Panc1 (cell line): Measurements from ENCODE around the gene TGFB2. TPM values are rescaled to one million over a fixed set of nuclear protein-coding genes. Genes with fewer than 3 reads are reported as not detected.

Experiments
- ATAC-seq: fragments of 200-7000 bp; cut with Tn5 transposase; 2 replicates; pipeline ENCODE4 v1.9.1; 2020; ENCODE audit warnings: mild to moderate bottlenecking, moderate library complexity
- BruUV-seq: library from RNA; stranded (reverse); fragments of 400-500 nt; replicated peaks from 2 replicates; lab custom pipeline; 2021; lab: Mats Ljungman, UMichigan
- CTCF ChIA-PET: fragments of 300-600 bp; sonication (Branson Sonifier 250); formaldehyde crosslinking; loops from one replicate; lab custom pipeline; 2022; ENCODE audit warnings: antibody characterized with exemption; lab: Charles Lee
- POLR2A ChIA-PET: fragments of 300-600 bp; sonication (Branson Sonifier 250); formaldehyde crosslinking; loops from one replicate; lab custom pipeline; 2022; ENCODE audit warnings: antibody characterized with exemption; lab: Charles Lee
- DNase-seq: peaks from one replicate; pipeline ENCODE4 v3.0.0-alpha.2; 2010; ENCODE audit warnings: low read depth, low spot score
- H3K27ac ChIP-seq: 2 replicates; pipeline ENCODE4 v1.5.1; 2011; ENCODE audit warnings: mild to moderate bottlenecking, low read length, inconsistent platforms
- H3K27me3 ChIP-seq: fragments of 200-500 bp; sonication (Bioruptor generic); 2 replicates; pipeline ENCODE4 v1.6.0; 2014; ENCODE audit warnings: low read length, inconsistent platforms; ENCODE audit not compliant: control insufficient read depth, insufficient read depth
- H3K36me3 ChIP-seq: fragments of 200-500 bp; sonication (Bioruptor generic); 2 replicates; pipeline ENCODE4 v1.5.1; 2014; ENCODE audit warnings: inconsistent platforms, mild to moderate bottlenecking, low read length, moderate library complexity; ENCODE audit not compliant: control insufficient read depth, insufficient read depth
- H3K4me1 ChIP-seq: 2 replicates; pipeline ENCODE4 v1.5.1; 2011; ENCODE audit warnings: inconsistent platforms, mild to moderate bottlenecking, low read length, moderate library complexity; ENCODE audit not compliant: control insufficient read depth, insufficient read depth
- H3K4me3 ChIP-seq, 2 experiments: 2 replicates each; pipeline ENCODE4 v1.5.1; 2011 to 2012; ENCODE audit warnings: low read depth in 2 of 2, low read length in 2 of 2, mild to moderate bottlenecking in 2 of 2, inconsistent platforms in 1 of 2, moderate library complexity in 1 of 2
- H3K9me3 ChIP-seq: fragments of 200-500 bp; sonication (Bioruptor generic); 2 replicates; pipeline ENCODE4 v1.5.1; 2014; ENCODE audit warnings: low read depth, mild to moderate bottlenecking, inconsistent platforms, low read length, moderate library complexity; ENCODE audit not compliant: control insufficient read depth, insufficient read depth
- POLR2AphosphoS5 ChIP-seq: IDR thresholded peaks from 2 replicates; pipeline ENCODE4 v1.6.1; 2012; ENCODE audit warnings: mild to moderate bottlenecking, low read depth, low read length, moderate library complexity
- SIN3A ChIP-seq: IDR thresholded peaks from 2 replicates; pipeline ENCODE4 v1.6.1; 2012; ENCODE audit warnings: low read depth, mild to moderate bottlenecking, low read length, moderate library complexity, borderline replicate concordance; ENCODE audit not compliant: insufficient read depth
- TCF7L2 ChIP-seq: IDR thresholded peaks from 2 replicates; pipeline ENCODE4 v1.6.1; 2011; ENCODE audit warnings: mild to moderate bottlenecking, low read depth, low read length, inconsistent platforms
- in situ Hi-C: cut with HindIII; loops from 2 replicates; pipeline ENCODE4 v1.10.0; 2016; ENCODE audit warnings: low sequenced_read_pairs, low pct_unique_long_range_greater_than_20kb
- intact Hi-C: fragments of 100-400 bp; cut with micrococcal nuclease; formaldehyde crosslinking; loops from one replicate; pipeline ENCODE4 v1.10.0; 2022; ENCODE audit not compliant: unreplicated experiment
- total RNA-seq: library from RNA; stranded (reverse); gene quantifications from one replicate; pipeline ENCODE4 v1.2.1, GENCODE V29; 2021; ENCODE audit not compliant: unreplicated experiment
- TF ChIP-seq, protein P1 (sequence below): fragments of 450-650 bp; IDR thresholded peaks from 2 replicates; pipeline ENCODE4 v1.5.1; 2017; ENCODE audit warnings: mild to moderate bottlenecking
- TF ChIP-seq, protein P2 (sequence below), 2 experiments: IDR thresholded peaks; 2 replicates each; pipeline ENCODE4 v1.6.1; 2011 to 2012; ENCODE audit warnings: low read depth in 2 of 2, control low read depth in 1 of 2, low read length in 1 of 2, mild to moderate bottlenecking in 1 of 2, moderate library complexity in 1 of 2; ENCODE audit not compliant: insufficient read depth in 1 of 2

TGFB2 gene
- total RNA-seq, 1 experiment from 2014 or later = 58.9 TPM

GRCh38 chr1:218490406-218490922, 145.3 kb downstream of the TGFB2 start:
- Histone ChIP-seq H3K27ac (peak overlapping the region; percentile 75; the same call in 1 of the 2 replicates), H3K4me1 (peaks cover 19% of the 10 kb centered on the region), H3K4me3 (no peak overlapping the region), H3K36me3 (no peaks in the 10 kb centered on the region), H3K27me3 (no peaks in the 10 kb centered on the region), H3K9me3 (peaks cover 2% of the 10 kb centered on the region; the same call in 1 of the 2 replicates)
- ChIA-PET CTCF (no interaction called here), POLR2A (no interaction called here)
- ATAC-seq (no peak), DNase-seq (no peak)
- BruUV-seq = no TSS peak
- intact Hi-C loops = no loop called here
- no peak for TF ChIP-seq SIN3A
- TF ChIP-seq, protein P1, sequence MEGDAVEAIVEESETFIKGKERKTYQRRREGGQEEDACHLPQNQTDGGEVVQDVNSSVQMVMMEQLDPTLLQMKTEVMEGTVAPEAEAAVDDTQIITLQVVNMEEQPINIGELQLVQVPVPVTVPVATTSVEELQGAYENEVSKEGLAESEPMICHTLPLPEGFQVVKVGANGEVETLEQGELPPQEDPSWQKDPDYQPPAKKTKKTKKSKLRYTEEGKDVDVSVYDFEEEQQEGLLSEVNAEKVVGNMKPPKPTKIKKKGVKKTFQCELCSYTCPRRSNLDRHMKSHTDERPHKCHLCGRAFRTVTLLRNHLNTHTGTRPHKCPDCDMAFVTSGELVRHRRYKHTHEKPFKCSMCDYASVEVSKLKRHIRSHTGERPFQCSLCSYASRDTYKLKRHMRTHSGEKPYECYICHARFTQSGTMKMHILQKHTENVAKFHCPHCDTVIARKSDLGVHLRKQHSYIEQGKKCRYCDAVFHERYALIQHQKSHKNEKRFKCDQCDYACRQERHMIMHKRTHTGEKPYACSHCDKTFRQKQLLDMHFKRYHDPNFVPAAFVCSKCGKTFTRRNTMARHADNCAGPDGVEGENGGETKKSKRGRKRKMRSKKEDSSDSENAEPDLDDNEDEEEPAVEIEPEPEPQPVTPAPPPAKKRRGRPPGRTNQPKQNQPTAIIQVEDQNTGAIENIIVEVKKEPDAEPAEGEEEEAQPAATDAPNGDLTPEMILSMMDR = no peak
- no peak for TF ChIP-seq POLR2AphosphoS5
- TF ChIP-seq, protein P2, sequence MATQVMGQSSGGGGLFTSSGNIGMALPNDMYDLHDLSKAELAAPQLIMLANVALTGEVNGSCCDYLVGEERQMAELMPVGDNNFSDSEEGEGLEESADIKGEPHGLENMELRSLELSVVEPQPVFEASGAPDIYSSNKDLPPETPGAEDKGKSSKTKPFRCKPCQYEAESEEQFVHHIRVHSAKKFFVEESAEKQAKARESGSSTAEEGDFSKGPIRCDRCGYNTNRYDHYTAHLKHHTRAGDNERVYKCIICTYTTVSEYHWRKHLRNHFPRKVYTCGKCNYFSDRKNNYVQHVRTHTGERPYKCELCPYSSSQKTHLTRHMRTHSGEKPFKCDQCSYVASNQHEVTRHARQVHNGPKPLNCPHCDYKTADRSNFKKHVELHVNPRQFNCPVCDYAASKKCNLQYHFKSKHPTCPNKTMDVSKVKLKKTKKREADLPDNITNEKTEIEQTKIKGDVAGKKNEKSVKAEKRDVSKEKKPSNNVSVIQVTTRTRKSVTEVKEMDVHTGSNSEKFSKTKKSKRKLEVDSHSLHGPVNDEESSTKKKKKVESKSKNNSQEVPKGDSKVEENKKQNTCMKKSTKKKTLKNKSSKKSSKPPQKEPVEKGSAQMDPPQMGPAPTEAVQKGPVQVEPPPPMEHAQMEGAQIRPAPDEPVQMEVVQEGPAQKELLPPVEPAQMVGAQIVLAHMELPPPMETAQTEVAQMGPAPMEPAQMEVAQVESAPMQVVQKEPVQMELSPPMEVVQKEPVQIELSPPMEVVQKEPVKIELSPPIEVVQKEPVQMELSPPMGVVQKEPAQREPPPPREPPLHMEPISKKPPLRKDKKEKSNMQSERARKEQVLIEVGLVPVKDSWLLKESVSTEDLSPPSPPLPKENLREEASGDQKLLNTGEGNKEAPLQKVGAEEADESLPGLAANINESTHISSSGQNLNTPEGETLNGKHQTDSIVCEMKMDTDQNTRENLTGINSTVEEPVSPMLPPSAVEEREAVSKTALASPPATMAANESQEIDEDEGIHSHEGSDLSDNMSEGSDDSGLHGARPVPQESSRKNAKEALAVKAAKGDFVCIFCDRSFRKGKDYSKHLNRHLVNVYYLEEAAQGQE (IDR thresholded peaks at IDR 0.05; ENCODE audit: insufficient read depth in 1 of 2, low read depth in 2 of 2, low read length in 1 of 2) = no peak
- no peak for TF ChIP-seq TCF7L2
- in situ Hi-C loops = no loop called here

DNA sequence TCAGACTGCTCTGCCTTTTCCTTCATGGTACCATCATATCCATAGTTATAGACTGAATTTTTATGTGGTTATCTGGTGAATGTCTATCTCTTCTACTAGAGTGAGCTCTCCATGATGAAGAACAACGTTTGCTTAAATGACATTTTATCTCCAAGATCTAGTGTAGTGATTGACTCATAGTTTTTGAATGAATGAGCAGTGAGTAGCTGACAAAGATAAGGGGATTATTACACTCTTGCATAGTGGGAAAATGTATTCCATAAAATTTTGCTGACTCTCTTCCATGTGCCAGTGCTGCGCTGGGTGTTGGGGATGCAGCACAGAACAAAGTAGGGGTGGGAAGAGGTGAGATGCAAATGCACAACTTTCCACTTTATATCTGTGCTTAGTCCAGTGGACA, 147.7 kb downstream of the TGFB2 start:
- ATAC-seq (no peak), DNase-seq (no peak)
- no peaks in the 10 kb centered on the region for H3K36me3 ChIP-seq
- POLR2A ChIA-PET = no interaction called here
- TF ChIP-seq, protein P1 = no peak
- TF ChIP-seq SIN3A (no peak), TCF7L2 (no peak), POLR2AphosphoS5 (no peak)
- TF ChIP-seq, protein P2 (IDR thresholded peaks at IDR 0.05; ENCODE audit: insufficient read depth in 1 of 2, low read depth in 2 of 2, low read length in 1 of 2) = no peak
- H3K27ac ChIP-seq = peak overlapping the region; percentile 14; the same call in 1 of the 2 replicates
- in situ Hi-C loops (no loop called here), intact Hi-C loops (no loop called here)
- H3K27me3 ChIP-seq = no peaks in the 10 kb centered on the region
- no TSS peak for BruUV-seq
- peaks cover 3% of the 10 kb centered on the region; the same call in 1 of the 2 replicates for H3K9me3 ChIP-seq
- H3K4me1 ChIP-seq = peaks cover 24% of the 10 kb centered on the region
- CTCF ChIA-PET = no interaction called here
- H3K4me3 ChIP-seq = no peak overlapping the region
